GM13976 (cell line): ENCODE results near the gene METTL21A.

Experiments used
- DNase-seq: peaks from one replicate; pipeline ENCODE4 v3.0.0; 2012; ENCODE audit warnings: low spot score
- in situ Hi-C: fragments of 300-500 bp; cut with MboI; formaldehyde crosslinking; loops from one replicate; pipeline ENCODE4 v1.12.0; 2022; ENCODE audit warnings: low sequenced_read_pairs, mixed read lengths, inconsistent platforms; ENCODE audit not compliant: unreplicated experiment
- TF ChIP-seq, protein P1 (sequence below): IDR thresholded peaks from 2 replicates; pipeline ENCODE4 v1.5.1; 2012; ENCODE audit warnings: borderline replicate concordance, mild to moderate bottlenecking; ENCODE audit not compliant: insufficient read depth; ENCODE audit errors: extremely low read depth, missing control alignments, control extremely low read depth

METTL21A gene

DNA sequence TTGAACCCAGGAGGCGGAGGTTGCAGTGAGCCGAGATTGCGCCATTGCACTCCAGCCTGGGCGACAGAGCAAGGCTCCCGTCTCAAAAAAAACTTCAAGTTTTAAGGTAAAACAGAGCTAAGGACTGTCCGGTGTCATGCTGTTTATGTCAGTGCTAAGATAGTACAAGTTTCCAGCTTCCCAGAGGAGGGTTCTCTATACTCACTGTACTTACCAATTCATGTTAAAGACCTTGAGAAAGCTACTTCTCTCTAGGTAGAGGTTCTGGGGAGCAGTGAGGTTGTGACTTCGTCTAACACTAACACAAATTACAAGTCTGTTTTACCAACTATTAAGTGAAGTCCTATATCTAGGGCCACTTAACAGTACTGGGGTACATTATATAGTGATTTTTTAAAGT lies 18.8 kb downstream of the METTL21A start:
- TF ChIP-seq, protein P1, sequence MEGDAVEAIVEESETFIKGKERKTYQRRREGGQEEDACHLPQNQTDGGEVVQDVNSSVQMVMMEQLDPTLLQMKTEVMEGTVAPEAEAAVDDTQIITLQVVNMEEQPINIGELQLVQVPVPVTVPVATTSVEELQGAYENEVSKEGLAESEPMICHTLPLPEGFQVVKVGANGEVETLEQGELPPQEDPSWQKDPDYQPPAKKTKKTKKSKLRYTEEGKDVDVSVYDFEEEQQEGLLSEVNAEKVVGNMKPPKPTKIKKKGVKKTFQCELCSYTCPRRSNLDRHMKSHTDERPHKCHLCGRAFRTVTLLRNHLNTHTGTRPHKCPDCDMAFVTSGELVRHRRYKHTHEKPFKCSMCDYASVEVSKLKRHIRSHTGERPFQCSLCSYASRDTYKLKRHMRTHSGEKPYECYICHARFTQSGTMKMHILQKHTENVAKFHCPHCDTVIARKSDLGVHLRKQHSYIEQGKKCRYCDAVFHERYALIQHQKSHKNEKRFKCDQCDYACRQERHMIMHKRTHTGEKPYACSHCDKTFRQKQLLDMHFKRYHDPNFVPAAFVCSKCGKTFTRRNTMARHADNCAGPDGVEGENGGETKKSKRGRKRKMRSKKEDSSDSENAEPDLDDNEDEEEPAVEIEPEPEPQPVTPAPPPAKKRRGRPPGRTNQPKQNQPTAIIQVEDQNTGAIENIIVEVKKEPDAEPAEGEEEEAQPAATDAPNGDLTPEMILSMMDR = no peak
- DNase-seq = no peak
- in situ Hi-C loops = no loop called here

DNA sequence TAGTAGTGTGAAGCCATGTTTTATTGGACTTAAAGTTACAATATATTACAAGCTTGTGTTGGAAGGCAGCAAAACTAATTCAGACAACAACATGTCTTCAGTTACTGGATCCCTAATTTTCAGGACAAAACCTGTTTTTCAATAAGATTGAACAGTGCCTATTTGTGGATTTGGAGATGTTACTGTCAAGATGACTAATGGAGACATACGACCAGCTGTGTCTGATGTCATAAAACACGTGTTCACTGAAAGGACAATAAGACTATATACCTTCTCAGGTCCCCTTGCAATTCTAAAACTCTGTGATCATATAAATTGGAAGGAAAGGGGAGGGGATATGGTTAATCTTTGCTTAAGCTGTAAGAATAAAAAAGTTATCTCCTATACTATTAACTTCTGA lies 21.7 kb downstream of the METTL21A start:
- in situ Hi-C loops = no loop called here
- no peak for DNase-seq

DNA sequence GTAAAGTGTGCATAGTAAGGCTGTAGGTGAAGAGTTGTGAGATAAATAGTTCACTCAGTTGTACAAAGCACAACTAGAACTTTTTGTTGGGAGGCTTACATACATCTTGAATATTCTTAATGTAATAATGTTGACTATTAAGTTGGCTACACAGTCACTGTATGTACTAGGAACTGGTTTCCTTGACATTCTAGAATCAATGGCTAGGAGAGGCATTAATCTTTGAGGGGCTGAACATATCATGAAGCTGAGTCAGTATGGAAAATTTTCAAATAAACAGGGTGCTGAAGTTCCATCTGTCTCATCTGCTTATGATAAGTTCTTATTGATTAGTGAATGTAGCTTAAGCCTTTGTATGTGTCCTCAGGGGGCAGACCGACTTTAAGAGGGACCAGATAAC lies 23.4 kb downstream of the METTL21A start:
- TF ChIP-seq, protein P1 = no peak
- no peak for DNase-seq
- in situ Hi-C loops = no loop called here

More for the DNA sequence above, 21.7 kb downstream of the METTL21A start:
- TF ChIP-seq, protein P1 = no peak

DNA sequence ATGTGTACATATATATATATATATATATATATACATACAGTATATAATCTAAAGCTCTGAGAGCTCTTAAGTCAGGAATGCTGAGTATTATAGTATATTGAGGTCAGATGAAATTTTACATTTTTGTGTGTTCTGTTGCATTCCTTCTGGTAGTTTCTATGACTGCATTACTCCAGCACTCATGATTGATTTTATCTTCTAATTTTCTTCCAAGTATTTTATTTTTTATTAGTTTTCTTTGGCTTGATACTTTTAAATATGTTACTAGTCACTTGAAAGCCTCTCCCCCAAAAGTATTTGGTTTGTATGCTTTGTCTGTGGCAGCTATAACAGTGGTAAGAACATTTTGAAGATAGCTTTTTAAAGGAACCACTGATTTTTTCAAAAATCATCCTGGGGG lies 25.0 kb downstream of the METTL21A start:
- in situ Hi-C loops = no loop called here
- no peak for DNase-seq
- TF ChIP-seq, protein P1 = no peak

DNA sequence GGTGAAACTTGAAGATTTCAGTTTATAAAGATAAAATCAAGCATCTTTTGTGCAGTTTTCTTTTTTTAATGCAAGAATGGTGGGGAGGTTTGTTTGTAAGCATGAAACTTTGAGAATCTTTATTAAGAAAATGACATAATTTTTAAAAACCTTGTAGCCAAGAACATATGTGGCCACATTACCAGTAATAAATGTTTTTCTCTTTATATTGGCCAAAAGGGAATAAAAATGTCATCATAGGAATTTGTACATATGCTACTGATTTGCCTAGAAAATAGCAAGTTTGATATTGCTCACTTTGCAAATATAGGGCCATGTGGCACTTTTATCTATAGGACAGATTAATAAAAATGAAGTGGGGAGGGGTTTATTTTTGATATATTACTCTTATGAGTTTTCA lies 25.6 kb downstream of the METTL21A start:
- no peak for DNase-seq
- in situ Hi-C loops = no loop called here

DNA sequence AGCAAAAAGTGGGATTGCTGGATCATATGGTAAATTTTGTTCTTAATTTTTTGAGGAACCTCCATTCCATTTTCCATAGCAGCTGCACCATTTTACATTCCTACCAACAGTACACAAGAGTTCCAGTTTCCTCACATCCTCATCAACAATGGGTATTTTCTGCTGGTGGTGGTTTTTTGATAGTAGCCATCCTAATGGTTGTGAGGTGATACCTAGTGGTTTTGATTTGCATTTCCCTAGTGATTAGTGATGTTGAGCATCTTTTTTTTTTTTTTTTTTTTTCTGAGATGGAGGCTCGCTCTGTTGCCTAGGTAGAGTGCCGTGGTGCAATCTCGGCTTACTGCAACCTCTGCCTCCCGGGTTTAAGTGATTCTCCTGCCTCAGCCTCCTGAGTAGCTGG lies 30.5 kb downstream of the METTL21A start:
- in situ Hi-C loops = no loop called here
- DNase-seq = no peak
- TF ChIP-seq, protein P1 = no peak

More for the DNA sequence above, 25.6 kb downstream of the METTL21A start:
- TF ChIP-seq, protein P1 = no peak

DNA sequence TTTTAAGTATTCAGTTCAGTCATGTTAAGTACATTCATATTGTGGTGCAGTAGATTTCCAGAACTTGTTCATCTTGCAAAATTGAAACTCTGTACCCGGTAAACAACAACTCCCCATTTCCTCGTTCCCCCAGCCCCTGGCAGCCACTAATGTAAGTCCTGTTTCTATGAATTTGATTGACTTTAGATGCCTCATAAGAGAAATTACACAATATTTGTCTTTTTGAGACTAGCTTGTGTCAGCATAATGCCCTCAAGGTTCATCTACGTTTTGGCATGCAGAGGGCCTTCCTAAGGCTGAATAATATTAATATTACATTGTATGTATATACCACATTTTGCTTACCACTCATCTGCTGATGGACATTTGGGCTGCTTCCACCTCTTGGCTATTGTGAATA lies 30.9 kb downstream of the METTL21A start:
- DNase-seq = no peak
- TF ChIP-seq, protein P1 = no peak
- in situ Hi-C loops = no loop called here
